ENCODE measurements around the gene HADHB.
A peak's percentile ranks its signal among the peaks of the same experiment; 100 is the strongest.
"Not testable (repeated sequence)": the region's sequence is repeated elsewhere in the genome, so short reads cannot be mapped to it uniquely, and the experiment has no call there.

The HADHB gene

DNA sequence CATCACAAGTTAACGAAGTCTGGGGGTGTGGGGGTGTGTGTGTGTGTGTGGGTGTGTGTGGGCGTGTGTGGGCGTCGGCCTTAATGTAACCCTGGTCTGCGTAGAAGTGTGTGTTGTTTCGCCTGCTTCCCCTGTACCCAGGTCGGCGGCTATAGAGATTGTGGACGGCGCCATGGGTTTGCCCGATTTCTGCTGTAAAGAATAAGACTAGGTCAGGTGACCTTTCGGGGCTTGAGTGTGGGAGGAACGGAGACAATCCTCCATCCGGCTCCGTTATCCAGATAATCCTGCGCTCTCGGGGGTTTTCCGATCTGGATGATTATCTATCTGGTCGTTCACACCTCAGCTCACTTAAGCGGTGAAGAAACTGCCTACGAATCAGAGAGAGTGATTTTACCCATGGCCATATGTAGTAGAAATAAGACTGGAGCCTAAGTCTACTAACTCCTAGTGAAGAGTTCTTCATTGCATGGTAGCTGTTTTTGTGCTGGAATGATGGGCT, 543 bp downstream of the HADHB start:
- DNase-seq = peak; percentile 42

DNA sequence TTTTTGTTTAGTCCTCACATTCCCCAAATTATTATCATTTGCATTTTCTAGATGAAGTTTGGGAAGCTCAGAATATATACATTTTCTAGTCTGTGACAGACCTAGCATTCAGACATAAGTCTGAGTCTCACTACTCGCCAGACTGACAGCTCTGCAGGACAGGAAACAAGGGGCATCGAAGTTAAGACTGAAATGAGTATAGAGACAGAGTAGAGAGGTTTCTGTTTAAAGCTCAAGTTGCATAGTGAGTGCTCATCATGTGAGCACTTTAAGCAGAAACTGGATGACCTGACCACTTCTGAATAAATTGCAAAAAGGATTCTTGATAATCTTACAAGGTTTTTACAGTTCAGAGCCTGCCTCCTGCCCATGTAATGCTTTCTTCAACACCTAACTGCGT, 1.1 kb downstream of the HADHB start:
- peak; percentile 26 for DNase-seq

DNA sequence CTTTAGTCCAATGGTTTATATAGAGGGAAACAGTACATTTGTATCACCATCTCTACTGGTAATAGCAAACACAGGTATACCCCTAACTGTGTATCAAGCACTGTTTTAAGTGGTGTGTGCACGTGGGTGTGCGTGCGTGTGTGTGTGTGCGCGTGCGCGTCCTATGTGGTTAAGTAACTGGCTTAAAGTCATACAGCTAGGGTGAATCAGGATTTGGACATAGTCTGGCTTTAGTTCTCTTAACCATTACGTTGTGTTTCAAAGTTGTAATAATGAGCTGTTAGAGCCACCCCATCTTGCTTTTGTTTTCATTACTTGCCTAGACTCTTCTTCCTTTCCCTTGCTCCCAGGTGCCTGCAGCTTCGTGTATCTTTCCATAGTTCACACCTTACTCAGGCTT, 2.1 kb downstream of the HADHB start:
- DNase-seq = no peak

DNA sequence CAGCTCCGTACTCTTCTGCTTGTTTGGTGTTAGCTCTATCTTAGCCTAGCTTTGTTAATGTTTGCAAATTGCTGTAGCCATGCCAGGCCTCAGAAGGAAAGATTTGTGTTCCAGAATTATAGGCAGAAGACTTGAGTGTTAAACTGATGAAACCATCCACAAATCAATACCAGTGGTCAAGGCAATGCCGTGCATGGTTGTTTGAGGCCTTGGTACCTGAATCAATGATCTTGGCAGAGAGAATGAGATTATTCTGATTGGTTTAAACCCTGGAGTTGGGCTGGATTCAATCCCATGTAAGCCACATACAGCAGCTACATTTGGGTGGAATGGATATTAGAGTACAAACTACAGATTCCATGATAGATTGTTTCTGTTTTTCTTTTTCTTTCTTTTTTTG, 4.9 kb downstream of the HADHB start:
- no peak for DNase-seq

DNA sequence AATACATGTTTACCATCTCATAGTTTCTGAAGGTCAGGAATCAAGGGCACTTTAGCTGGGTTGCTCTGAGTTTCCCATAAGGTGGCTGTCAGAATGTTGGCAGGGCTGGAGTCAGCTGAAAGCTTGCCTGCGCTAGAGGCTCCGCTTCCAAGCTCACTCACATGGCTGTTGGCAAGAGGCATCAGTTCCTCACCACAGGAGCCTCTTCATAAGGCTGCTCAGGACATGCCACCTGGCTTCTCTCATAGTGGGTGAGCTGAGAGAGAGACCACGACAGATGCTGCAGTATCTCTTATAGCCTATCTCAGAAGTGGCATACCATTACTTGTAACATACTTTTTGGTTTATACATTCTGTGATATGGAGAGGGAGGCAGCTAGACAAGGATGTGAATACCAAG, 7.2 kb downstream of the HADHB start:
- peak; percentile 28 for DNase-seq

DNA sequence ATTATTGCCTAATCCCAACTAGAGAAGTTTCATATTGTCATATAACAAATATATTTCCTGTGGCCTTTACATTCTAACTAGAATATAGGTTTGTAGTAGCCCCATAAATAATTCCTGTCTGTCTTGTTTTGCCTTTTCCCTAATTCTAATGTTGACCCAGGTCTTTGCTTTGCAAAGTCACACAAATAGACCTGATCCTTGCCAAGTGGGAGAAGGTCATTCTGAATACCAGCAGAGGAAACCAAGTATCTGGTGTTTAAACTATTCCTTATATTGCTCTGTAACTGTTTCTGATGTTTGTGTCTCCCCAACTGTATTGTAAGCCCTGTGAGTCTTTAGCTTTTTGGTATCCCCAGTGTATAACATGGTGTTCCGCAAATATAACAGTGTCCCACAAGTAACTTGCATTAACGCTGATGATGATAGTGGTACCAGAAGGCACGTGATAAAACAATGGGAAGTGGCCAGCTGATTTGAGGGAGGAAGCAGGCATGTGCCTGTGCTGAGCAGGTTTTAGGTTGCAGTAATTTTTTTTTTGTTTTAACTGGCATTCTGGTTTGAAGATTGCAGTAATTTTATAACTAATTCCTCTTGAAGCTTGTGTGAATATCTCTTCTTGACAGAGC, 11.1 kb downstream of the HADHB start:
- no peak for DNase-seq

DNA sequence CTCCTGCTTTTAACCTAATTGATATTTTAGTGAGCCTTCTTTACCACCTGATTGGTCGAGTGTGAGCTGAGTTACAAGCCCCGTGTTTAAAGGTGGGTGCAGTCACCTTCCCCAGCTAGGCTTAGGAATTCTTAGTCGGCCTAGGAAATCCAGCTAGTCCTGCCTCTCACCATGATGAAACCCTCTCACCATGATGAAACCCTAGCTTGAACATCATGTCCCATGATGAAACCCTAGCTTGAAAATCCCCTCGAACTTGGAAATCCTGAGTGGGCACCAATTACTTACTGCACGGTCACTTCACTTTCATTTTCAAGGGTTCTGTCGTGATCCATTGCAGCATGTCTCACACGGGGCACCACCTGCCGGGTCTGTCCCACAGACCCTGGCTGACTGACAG, 14.1 kb downstream of the HADHB start:
- DNase-seq = not testable (repeated sequence)

DNA sequence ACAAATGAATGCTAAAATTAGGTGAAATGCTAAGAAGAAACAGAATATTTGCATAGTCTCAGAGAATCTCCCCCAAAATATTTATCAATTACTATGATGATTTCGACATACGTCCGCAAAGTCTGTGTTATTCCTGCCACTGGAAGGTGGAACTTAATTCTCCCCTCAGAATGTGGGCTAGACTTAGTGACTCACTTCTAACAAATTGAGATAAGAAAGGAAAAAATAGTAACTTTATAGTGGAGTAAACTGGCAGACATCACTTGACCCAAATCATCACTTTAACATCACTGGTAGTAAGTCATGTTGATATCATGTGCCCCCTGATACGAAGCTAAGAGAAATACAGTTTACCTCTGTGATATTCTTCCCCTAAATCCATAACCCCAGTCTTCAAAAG, 23.5 kb downstream of the HADHB start:
- DNase-seq = no peak

DNA sequence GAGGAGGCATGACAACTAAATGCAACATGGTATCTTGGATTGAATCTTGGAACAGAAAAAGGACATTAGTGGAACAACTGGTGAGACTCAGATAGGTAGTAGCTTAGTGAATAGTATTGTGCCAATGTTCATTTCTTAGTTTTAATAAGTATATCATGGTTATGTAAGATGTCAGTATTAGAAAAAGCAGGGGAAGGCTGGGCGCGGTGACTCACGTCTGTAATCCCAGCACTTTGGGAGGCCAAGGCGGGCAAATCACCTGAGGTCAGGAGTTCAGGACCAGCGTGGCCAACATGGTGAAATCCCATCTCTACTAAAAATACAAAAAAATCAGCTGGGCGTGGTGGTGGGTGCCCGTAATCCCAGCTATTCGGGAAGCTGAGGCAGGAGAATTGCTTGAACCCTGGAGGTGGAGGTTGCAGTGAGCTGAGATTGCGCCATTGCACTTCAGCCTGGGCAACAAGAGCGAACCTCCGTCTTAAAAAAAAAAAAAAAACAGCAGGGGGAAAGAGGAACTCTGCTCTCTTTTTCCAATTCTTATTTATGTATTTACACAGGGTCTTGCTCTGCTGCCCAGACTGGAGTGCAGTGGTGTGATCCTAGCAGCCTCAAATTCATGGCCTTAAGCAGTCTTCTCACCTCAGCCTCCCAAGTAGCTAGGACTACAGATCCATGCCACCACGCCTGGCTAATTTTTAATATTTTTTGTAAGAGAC, 24.1 kb downstream of the HADHB start:
- DNase-seq = not testable (repeated sequence)

DNA sequence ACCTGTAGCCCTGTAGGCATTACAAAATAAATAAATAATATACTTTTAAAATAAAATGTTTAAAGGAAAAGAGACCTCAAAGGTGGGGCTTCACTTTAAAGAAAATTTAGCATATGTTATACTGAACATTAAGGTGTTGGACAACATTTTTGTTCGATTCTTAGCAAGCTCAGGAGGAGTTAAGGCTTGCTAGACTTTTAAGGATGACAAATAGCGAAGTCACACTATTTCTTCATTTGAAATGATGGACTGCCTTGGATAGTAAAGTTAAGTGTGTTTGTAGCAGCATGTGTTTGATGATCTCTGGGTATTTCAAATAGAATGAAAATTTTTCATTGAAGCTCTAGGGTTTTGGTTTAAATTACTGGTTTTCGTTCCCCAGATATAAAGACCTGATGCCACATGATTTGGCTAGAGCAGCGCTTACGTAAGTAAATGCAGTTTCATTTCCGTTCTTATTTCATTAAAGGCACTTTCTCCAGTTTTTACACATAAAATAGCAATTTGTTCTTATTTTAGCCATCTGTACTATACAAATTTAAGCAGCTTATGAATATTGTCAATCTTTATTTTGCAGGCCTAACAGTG, 24.9 kb downstream of the HADHB start:
- DNase-seq = no peak

DNA sequence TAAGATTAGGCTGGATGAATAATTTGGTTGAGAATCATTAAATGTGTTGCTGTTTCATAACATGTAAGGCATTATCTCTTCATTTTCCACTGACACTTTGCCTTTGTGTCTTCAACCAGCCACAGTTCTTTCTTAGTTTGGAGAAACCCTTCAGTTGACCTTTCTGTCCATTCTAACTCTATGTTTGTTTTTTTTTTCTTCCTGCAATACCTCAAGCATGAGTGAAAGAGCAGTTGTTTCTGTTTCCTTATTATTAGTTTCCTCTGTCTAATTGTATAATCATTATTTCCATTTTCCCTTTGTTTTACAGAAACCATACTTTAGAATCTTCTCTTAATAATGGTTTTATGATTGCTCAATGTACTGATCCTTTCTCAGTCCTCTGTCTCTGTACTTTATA, 25.6 kb downstream of the HADHB start:
- DNase-seq = no peak

DNA sequence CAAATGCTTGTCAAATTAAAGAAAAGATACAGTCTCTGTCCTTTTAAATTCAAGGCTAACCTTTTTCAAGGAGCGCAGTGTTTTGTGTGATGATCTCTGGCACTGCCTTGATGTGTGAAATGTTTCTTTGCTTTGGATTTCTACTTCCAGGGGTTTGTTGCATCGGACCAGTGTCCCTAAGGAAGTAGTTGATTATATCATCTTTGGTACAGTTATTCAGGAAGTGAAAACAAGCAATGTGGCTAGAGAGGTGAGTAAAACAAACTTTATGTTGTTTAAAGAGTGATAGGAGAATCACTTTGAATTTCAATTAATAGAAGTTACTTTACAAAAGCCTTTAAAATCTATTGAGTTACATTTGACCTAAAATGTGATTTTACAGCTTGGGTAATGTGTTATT, 28.8 kb downstream of the HADHB start:
- DNase-seq = no peak

DNA sequence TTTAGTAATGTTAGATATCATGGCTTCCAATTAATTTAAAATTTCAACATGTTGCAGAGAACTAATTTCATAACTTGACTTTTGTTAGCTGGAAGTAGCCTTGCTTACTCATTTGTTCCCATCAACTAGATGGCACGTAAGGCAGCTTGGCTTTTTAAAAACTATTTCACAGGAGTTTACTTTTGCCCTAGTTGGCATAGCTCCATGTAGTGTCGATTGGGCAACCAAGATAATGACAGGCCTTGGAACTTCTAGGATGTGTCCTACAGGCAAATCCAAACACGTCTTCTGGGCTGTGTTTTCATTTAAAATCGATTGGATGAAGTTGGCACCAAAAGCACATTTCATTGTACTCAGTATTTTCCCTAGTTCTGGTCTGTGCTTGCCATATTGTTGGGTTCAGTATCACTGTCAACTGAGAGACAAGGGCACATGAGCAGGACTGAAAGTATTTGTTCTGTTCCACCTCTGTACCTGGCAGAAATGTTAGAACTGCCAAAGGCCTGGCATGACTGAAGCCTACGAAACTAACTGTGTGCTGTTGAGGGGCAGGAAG, 29.4 kb downstream of the HADHB start:
- no peak for DNase-seq

DNA sequence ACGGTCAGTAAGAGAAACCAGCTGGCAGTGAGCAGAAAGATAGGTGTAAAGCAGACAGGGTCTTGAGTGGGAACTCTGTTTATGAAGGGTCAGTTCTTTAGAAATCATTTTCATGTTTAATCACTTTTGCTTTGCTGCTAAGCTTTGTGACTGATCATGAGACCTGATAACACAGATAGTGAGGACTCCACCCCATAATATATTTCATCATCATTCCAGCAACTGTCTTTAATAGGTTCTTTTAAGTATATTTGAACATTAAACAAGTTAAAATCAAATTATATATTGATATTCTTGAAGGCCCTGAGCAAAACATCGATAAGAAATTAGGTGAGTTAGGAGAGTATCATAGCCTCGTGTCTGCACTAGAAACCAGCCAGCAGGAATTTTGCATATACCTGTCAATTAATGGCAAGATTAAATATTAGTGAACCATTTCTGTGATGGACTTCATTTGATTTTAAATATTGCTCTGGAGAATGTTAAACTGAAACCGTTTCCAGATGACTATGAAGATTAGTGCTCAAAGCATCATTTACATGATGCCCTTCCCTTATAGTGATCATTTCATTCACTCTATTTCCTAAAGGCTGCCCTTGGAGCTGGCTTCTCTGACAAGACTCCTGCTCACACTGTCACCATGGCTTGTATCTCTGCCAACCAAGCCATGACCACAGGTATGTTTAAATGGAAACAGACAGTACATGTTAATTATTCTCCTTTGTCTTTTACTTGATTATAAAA, 31.9 kb downstream of the HADHB start:
- DNase-seq = no peak

DNA sequence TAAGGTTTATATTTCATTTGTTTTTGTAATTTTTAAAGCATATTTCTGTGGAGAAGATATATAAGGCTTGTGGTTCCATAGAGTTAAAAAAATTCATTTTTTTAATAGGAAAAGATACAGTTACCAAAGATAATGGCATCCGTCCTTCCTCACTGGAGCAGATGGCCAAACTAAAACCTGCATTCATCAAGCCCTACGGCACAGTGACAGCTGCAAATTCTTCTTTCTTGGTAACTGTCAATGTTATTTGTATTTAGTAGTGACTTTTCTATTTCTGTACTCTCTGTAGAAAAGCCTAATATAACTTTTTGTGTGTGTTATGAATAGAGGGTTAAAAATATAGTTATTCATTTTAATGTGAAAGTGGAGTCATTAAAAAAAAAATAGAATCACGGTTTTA, 35.1 kb downstream of the HADHB start:
- DNase-seq = no peak

DNA sequence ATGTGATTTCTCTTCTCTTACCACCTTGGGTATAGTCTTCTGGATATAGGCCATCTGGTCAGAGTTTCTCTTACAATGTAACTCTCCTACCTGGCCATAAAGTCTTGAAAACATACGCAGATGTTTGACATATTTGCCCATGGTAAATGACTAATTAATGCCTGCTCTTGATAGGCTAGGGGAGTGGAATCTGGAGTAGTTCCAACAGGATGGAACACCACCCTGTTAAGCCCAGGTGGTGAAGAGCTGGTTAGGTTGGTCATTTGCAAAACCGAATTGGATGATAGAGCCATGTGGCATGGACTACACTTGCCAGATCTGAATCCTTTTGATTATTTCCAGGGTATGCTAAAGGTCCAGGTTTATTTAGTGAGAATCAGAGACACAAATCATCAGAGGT, 36.5 kb downstream of the HADHB start:
- no peak for DNase-seq

DNA sequence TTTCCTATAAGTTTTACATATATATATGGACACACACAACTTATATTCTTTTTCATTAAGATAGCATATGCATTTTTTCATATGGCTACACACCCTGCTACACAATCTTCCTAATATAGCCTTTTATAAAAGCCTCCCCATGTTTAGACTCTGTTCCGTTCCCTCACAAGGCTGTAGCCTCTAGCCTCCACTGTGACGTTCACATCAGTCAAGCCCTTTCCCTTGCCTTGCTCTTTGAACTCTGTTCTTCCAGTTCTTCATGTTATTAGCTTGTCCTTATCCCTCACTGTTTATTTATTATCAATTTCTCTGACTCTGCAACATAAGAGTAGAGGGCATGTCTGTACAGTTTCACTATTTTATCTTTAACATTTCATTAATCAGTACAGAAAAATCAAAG, 38.9 kb downstream of the HADHB start:
- DNase-seq = no peak

DNA sequence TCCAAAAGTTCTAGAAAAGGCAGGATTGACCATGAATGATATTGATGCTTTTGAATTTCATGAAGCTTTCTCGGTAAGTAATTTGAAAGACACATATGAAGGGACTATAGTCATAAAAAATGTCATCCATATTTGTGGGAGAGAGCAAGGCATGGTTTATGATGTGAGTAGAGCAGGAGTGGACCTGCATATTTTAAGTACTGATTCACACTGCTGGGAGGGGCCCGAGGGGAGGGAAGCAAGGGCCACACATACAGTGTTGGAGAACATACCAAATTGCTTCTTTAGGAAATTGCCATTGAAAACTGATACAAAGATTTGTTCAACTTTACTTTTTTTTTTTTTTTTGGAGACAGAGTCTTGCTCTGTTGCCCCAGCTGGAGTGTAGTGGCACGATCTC, 39.4 kb downstream of the HADHB start:
- DNase-seq = no peak

DNA sequence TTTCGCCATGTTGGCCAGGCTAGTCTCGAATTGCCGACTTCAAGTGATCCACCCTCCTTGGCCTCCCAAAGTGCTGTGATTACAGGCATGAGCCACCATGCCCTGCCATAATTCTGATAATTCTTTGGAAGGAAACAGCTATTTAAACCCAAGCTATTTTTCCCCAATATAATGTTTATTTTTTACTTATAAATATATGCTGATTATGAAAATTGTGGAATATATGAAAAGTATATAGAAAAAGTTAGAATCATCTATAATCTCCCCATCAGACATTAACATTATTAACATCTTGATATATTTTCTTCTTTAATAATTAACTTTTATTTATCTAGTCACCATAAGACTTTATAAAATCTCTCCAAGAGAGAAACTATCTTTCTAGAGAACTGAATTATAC, 41.2 kb downstream of the HADHB start:
- DNase-seq = no peak

DNA sequence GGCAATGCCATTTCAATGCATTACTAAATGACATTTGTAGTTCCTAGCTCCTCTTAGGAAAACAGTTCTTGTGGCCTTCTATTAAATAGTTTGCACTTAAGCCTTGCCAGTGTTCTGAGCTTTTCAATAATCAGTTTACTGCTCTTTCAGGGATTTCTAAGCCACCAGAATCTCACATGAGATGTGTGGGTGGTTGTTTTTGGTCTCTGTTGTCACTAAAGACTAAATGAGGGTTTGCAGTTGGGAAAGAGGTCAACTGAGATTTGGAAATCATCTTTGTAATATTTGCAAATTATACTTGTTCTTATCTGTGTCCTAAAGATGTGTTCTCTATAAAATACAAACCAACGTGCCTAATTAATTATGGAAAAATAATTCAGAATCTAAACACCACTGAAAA, 45.3 kb downstream of the HADHB start:
- DNase-seq = no peak

DNA sequence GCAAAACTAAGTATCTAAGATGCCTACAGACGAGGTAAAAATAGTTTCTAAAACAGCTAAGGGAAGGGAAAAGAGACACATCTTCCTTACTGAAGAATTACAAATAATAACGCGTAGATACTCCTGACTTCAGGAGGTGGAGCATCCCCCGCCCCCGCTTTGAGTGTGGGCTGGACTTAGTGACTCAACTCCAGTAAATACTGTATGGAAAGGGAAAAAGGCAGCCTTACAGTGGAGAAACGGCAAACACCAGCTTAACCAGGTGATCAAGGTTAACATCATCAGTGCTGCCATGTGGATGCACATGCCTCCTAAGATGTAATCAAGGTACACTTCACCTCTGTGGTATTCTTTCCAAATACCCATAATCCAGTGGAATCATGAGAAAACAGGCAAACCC, 47.9 kb downstream of the HADHB start:
- DNase-seq = no peak

DNA sequence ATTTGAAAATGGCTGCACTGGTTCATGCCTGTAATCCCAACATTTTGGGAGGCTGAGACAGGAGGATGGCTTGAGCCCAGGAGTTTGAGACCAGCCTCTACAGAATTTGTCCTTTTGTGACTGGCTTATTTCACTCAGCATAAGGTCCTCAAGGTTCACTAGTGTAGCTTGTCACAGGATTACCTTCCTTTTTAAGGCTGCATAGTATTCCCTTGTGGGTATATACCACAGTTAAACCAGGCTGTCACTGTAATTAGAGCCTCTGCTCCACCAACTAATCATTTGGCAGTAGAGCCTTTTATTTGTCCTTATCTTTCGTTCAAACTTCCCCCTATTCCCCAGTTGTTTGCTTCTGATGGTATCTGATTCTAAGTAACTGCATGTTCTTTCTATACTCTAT, 50.8 kb downstream of the HADHB start:
- DNase-seq = no peak

DNA sequence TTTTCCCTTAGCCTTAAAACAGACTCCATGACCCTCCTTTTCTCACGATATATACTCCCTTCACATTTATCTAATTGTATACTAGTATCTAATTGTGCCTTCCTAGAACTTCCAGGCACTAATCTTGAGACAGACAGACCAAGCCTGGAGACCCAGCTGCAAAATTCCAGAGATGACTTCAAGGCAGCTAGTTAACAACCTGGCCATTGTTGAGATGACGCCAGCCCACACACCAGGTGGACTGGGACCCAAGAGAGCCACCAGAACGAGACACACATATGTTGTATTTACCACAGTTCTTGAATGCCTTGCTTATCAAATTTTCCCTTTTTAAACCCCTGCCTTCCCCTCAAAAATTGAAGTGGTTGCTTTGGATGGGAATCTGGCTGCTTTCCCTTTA, 52.3 kb downstream of the HADHB start:
- no peak for DNase-seq

DNA sequence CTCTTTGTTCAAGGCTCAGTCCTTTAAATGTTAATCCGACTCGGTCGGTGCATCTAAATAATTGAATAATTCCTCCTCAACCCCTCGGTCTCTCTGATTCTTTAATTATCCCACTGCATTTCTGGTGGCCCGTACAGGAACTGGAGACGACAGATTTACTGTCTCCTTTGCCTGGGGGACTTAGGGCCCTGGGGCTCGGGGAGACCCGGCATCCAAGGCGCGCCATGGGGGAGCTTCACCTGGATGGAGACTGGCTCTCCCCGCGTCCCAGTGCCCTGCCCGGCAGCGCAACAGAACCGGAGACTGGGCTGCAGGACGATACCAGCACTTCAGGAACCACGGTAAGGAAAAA, 53.5 kb downstream of the HADHB start:
- DNase-seq = no peak
